Measurements from ENCODE around the gene CYP3A7.
"Not testable (repeated sequence)": the region's sequence is repeated elsewhere in the genome, so short reads cannot be mapped to it uniquely, and the experiment has no call there.

CYP3A7 gene

DNA sequence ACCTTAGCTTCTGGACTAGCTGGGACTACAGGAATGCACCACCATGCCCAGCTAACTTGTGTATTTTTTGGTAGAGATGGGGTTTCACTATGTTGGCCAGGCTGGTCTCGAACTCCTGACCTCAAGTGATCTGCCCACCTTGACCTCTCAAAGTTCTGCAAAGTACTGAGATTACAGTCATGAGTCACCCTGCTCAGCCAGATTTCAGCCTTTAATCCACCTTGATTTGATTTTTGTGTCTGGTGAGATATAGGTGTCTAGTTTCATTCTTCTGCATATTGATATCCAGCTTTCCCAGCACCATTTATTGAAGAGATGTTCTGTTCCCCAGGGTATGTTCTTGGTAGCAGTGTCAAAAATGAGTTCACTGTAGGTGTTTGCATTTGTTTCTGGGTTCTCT is 20.1 kb upstream of the CYP3A7 start:
- H3K4me3 ChIP-seq (replicated peaks in 1 of 2; ENCODE audit: low read depth in 2 of 2, low read length in 2 of 2) = no peak overlapping the region
- TF ChIP-seq, protein P1, sequence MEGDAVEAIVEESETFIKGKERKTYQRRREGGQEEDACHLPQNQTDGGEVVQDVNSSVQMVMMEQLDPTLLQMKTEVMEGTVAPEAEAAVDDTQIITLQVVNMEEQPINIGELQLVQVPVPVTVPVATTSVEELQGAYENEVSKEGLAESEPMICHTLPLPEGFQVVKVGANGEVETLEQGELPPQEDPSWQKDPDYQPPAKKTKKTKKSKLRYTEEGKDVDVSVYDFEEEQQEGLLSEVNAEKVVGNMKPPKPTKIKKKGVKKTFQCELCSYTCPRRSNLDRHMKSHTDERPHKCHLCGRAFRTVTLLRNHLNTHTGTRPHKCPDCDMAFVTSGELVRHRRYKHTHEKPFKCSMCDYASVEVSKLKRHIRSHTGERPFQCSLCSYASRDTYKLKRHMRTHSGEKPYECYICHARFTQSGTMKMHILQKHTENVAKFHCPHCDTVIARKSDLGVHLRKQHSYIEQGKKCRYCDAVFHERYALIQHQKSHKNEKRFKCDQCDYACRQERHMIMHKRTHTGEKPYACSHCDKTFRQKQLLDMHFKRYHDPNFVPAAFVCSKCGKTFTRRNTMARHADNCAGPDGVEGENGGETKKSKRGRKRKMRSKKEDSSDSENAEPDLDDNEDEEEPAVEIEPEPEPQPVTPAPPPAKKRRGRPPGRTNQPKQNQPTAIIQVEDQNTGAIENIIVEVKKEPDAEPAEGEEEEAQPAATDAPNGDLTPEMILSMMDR (IDR thresholded peaks at IDR 0.05; ENCODE audit: low read depth, low read length) = no peak
- no peak for DNase-seq (ENCODE audit: low read depth in 2 of 2)

DNA sequence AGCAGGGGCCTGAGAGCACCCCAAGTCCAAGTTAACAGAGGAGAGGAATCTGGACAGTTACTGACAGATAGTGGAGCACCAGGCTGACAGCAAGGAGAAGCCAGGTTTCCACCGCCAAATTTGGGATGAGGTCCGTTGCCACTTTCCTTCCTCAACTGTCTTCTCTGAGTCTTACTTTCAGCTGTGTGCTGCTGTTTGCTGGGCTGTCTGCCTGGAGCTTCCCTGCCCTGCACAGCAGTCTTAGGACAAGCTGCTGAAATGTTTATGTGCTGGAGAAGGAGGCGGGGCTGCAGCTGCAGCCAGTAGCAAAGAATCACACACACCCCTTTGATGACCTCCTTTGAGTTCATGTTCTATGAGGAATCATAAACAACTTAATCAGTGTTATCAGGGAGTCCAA is 17.4 kb upstream of the CYP3A7 start:
- TF ChIP-seq, protein P1 (IDR thresholded peaks at IDR 0.05; ENCODE audit: low read depth, low read length) = no peak

DNA sequence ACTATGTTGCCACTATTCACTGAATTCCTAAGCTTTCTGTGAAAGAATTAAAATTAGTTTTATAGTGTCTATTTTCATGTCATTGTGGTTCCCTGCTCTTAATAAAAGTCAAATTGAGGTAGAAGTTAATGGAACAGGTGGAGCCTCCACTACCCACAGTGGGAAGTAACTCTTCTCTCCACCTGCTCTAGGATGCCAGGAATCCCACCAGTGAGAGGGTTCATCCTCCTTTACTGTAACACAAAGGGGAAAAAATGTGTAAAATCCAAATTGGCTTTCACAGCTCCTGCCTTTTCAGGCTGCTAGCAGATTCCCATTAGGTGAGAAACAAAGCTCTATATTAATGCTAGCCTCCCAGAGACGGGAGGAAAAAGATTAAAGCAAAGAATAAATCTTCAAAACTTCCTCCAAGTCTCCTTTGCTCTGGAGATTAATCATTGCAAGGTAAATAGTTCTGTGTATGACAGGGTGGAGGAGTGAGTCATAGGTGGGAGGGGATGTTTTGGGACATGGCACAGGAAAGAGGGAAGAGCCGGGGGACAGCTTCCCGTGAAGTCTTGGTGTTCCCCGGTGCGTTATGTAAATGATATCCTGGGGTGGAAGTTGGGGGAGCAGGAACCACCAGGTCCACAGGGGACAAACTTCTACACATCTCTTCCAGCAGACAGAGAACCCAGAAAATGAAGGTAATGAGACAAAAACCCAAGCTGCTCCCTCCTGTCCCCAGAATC is 16.5 kb upstream of the CYP3A7 start:
- DNase-seq (ENCODE audit: low read depth in 2 of 2) = peak in 1 of 2 donors; percentile 25
- H3K4me3 ChIP-seq (replicated peaks in 1 of 2; ENCODE audit: low read depth in 2 of 2, low read length in 2 of 2) = not testable (repeated sequence)

More for the DNA sequence above, 17.4 kb upstream of the CYP3A7 start:
- DNase-seq (ENCODE audit: low read depth in 2 of 2) = peak in 1 of 2 donors; percentile 4
- H3K4me3 ChIP-seq (replicated peaks in 1 of 2; ENCODE audit: low read depth in 2 of 2, low read length in 2 of 2) = no peak overlapping the region

DNA sequence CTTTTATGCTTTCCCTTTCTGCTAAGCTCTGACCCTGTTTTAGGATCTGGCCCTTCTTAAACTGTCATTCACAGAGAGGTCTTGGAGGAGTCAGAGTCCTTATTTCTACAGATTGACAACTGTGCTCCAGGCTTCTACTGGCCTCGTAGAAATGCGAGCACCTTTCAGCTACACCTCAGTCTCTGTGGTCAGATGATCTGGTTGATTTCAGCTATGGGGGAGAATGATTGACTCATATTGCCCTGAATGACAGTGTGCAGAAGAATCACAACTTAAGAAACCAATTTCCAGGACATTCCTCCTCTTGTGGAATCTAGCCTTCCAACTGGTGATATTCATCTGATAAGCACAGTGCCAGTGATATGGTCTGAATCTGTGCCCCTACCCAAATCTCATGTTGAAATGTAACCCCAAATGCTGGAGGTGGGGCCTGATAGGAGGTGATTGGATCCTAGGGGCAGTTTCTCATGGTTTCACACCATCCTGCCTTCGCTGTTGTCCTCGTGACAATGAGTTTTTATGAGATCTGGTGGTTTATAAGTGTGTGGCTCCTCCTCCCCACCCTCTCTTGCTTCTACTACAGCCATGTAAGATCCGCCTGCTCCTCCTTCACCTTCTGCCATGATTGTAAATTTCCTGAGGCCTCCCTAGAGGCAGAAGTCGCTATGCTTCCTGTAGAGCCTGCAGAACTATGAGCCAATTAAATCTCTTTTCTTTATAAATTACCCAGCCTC is 14.0 kb upstream of the CYP3A7 start:
- no peak overlapping the region for H3K4me3 ChIP-seq (replicated peaks in 1 of 2; ENCODE audit: low read depth in 2 of 2, low read length in 2 of 2)
- no peak for DNase-seq (ENCODE audit: low read depth in 2 of 2)
- TF ChIP-seq, protein P1 (IDR thresholded peaks at IDR 0.05; ENCODE audit: low read depth, low read length) = no peak

DNA sequence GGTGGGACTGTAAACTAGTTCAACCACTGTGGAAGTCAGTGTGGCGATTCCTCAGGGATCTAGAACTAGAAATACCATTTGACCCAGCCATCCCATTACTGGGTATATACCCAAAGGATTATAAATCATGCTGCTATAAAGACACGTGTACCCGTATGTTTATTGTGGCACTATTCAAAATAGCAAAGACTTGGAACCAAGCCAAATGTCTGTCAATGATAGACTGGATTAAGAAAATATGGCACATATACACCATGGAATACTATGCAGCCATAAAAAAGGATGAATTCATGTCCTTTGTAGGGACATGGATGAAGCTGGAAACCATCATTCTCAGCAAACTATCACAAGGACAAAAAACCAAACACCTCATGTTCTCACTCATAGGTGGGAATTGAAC is 11.9 kb upstream of the CYP3A7 start:
- DNase-seq (ENCODE audit: low read depth in 2 of 2); H3K4me3 ChIP-seq (replicated peaks in 1 of 2; ENCODE audit: low read depth in 2 of 2, low read length in 2 of 2): not testable (repeated sequence)

DNA sequence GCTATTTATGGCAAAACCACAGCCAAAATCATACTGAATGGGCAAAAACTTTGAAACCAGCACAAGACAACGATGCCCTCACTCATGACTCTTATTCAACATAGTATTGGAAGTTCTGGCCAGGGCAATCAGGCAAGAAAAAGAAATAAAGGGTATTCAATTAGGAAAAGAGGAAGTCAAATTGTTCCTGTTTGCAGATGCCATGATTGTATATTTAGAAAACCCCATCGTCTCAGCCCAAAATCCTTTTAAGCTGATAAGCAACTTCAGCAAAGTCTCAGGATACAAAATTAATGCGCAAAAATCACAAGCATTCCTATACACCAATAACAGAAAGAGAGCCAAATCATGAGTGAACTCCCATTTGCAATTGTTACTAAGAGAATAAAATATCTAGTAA is 10.4 kb upstream of the CYP3A7 start:
- not testable (repeated sequence) for H3K4me3 ChIP-seq (replicated peaks in 1 of 2; ENCODE audit: low read depth in 2 of 2, low read length in 2 of 2); DNase-seq (ENCODE audit: low read depth in 2 of 2)

DNA sequence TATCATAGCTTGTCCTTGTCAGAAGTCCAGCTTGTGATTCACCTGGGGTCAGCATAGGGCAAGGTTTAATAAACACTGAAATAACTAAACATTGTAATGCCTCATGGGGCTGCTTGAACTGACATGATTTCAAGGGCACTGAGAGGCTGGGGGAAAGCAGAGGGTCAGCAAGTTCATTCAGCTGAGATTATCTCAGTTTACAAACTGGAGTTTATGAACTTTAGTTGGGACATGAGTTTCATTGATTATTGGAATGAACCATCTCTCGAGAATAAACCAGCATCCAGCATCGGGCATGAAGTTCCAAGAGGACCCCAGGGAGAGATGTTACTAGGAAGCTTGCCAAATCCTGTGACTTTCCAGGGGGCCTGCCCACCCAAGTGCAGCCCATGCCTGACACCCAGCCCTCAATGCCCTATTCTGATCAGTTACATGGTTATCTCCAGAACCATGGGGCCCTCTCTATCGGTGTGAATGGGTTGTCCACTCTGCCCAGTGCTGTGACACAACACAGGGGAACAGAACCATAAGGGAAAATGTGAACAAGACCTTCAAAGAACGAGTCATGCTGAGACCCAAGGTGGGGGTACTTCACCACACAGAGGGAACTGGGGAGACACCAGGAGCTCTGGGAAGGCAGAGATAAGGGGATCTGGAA is 7.9 kb upstream of the CYP3A7 start:
- no peak overlapping the region for H3K4me3 ChIP-seq (replicated peaks in 1 of 2; ENCODE audit: low read depth in 2 of 2, low read length in 2 of 2)
- TF ChIP-seq, protein P1 (IDR thresholded peaks at IDR 0.05; ENCODE audit: low read depth, low read length) = no peak
- no peak for DNase-seq (ENCODE audit: low read depth in 2 of 2)

DNA sequence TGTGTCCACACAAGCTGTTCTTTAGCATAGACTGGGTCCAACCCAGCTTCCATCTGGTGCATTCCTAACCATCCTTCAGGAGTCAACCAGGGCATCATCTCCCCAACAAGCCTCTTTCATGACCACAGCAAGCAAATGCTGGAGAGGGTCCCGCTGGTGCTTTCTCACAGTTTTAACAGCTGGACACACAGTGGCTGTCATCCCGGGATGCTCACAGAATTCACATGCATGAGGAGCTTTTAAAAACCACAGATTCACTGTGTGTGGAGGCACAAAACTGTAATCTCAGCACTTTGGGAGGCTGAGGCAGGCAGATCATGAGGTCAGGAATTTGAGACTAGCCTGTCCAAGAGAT is 6.4 kb upstream of the CYP3A7 start:
- no peak for DNase-seq (ENCODE audit: low read depth in 2 of 2)
- TF ChIP-seq, protein P1 (IDR thresholded peaks at IDR 0.05; ENCODE audit: low read depth, low read length) = no peak
- H3K4me3 ChIP-seq (replicated peaks in 1 of 2; ENCODE audit: low read depth in 2 of 2, low read length in 2 of 2) = no peak overlapping the region
